GM23248 (cell line): Measurements from ENCODE around the gene CDKN2A.

Experiments used
- EZH2 ChIP-seq: fragments of 200-600 bp; sonication (generic); IDR thresholded peaks from 2 replicates; pipeline ENCODE4 v1.6.1; 2018; ENCODE audit warnings: antibody characterized with exemption, mild to moderate bottlenecking; ENCODE audit not compliant: insufficient read depth, poor library complexity, severe bottlenecking
- EZH2phosphoT487 ChIP-seq: fragments of 200-600 bp; sonication (generic); IDR thresholded peaks from 2 replicates; pipeline ENCODE4 v1.6.1; 2018; ENCODE audit warnings: antibody characterized with exemption, moderate library complexity, mild to moderate bottlenecking, low read depth; ENCODE audit not compliant: insufficient read depth

DNA sequence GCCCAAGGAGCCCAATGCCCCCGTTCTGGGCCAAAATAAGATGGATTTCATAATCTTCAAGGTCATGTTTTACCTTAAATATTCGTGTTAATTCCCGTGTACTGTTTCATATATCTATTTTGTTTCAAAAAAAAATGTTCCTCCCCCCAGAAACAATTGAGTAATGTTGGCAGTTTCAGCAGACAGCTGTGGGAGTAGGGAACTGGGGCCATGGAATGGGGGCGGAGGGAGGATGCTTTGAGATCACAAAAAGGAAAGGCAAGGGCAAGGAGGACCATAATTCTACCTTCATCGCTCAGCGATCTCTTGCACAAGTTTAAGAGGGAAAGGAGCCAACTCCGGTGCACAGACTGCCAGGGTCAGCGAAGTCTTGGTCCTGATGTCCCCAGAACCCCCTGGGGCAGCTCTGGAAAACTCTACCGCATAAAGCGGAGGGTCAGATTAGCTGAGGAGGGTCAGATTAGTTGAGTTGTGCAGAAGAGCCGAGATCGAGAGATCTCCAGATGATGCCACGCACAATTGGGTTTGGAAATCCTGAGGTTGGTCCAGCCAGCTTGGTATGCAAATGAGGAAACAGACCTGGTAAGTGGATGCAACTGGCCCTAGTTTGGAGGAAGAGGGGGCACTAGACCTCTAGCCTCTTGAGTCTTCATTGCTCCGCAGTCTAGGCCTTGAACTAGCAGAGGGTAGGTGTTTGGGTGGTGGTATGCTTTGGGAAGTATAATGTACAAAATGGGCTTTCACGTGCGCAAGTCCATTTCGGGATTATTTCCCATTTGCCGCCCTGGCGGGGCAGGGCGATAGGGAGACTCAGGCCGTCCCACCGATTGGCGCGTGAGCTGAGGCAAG lies 24.0 kb downstream of the CDKN2A start:
- TF ChIP-seq EZH2 (no peak), EZH2phosphoT487 (no peak)
